COLO668 (cell line): ENCODE results near the gene PADI6.
"Not testable (repeated sequence)": the region's sequence is repeated elsewhere in the genome, so short reads cannot be mapped to it uniquely, and the experiment has no call there.

Source experiments
- DNase-seq: peaks from one replicate; lab custom pipeline; 2025; ENCODE audit not compliant: unreplicated experiment; lab: John Stamatoyannopoulos, UW

Gene PADI6

DNA sequence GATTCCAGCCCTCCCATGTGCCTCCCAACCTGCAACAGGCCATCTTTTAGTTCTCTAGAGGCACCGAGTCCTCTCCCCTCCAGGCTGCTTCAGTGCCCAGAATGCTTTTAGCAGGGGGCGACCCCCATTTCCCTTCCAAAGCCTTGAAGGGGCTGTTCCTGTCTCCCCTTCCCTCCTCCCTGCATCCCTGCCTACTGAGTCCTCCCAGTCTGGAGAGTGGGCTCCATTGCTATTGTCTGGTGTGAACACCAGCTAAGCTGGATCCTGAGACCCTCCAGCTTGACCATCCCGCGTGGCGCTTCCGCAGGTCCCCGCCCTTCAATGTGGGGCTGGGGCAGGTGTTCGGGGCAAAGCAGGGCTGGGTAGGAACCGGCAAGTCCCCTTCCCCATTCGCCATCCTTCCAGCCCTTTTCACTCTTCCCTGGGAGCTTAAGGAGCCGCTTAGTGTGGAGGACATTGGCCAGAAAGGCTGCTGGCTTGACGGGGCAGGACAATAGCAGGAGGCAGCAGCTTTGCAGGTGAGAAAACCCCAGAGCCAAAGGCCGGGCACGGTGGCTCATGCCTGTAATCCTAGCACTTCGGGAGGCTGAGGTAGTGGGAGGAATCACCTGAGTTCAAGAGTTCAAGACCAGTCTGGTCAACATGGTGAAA lies 32.2 kb downstream of the PADI6 start:
- no peak for DNase-seq

DNA sequence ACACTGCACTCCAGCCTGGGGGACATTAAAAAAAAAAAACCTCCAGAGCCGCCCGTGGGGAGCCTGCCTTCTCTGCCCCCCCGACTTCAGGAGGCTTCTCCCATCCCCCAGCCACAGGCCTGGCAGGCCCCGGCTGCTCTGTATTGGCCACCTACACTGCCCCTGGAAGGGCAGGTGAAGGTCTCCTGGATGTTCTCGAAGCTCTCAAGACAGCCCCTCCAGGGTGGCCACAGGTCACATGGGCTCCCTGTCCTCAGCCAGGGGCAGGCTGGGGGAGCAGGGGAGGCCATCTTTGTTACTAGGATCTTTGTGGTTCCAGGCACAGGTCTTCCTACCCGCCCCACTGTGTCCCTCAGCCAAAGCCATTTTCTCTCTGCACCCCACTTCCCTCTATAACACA lies 32.8 kb downstream of the PADI6 start:
- DNase-seq: no peak

DNA sequence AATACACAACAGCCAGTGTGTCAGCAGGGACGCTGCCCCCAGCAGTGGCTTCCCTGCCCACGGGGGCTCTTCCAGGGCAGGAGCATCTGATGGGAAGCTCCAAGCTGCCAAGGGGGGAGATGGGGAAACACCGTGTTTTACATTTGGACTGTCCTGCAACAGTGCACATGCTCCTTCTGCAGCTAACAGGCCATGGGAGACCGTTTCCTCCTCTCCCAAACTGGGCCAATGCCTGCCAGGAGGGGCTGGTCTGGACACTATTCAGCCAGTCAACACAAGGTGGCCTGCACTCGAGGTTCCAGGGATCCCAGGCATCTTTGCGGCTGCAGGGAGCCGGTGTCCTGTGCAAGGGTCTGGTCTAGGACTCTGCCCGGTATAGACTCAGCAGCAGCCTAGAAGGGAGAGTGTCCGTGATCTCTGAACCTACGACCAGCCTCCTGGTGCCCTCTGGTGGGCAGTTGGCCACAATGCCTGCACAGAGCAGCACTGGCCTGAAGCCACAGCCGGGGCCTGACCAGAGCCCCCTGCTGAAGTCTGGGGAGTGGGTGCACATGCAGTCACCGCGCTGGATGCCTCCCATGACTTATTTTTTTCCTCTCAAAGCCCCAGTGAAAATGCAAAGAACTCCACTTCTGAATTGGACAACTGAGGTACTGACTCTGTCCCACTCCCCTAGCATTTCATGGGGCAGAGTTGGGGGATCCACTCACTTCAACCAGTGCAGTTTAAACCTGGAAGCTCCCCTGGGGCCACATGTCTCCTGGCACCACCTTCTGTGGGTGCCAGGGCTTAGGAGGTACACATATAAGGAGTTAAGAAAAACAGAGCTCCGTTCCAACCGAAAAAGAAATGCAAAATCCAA lies 34.1 kb downstream of the PADI6 start:
- DNase-seq: peak; percentile 60

- not testable (repeated sequence) for DNase-seq
These were observed 34.9 kb downstream of the PADI6 start for GRCh38 chr1:17406760-17407475.

DNA sequence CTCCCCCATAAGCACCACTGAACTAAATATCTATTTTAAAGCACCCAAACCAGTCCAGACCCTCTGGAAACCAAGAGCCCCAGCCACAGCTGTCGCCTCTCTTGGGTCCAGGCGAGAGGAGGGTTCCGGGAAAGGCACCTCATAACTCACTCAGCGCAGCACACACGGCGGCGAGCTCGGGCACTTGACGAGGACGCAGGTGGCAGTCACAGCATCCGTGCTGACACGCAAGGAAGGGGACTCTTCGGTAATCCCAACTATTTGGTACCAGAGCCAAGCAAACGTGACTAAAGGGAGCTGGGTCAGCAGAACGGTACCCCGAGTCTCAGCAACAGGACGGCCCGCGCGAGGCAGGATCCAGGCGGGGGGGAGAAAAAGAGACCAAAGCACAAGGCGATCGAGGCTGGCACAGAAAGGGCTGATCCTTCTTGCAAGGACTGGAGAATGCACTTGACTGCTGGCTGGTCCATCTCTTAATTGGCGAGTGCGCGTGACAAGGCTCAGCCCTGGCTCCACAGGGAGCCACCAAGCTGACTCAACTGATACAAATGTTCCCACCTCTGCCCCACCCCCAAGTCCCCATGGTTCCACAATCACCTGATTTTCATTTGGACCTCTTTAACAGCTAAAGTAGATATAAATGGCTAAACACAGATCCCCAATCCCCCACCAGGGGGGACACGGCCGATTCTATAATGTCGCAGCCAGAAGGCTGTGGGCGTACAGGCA lies 36.0 kb downstream of the PADI6 start:
- not testable (repeated sequence) for DNase-seq

GRCh38 chr1:17409391-17409811 lies 37.4 kb downstream of the PADI6 start:
- no peak for DNase-seq

DNA sequence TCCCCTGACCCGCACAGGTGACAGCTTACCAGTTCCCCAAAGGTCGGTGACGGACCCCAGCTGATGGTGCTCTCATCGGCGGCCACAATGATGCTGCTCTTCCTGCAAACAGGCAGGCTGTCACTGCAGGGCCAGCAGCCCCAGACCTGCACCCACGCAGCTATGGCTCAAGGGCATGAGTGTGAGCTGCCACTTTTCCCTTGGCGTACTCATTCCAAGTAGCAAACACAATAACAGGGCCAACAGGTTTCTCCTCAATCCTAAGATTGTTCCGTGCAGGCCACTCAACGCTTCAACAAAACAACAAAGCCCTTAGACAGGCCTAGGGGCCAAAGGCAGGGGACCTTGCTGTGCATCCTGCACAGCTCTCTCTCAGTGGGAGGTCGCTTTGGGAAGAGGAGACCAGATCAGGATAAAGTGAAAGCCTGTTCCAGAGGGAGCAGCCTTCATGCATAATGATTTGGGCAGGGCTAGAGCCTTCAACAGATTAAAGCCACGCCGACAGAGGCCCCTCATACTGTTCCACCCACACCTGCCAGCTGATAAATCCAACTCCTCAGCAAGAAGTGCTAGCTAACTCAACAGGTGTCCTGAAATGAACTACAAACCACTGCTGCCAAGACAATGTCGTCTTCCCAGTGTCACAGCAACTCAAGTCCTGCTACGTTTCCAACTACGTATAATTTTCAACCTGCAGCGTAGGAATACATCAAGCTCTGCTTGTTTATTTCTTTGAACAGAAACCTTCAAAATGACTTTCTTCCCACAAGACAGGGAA lies 40.3 kb downstream of the PADI6 start:
- DNase-seq: no peak

DNA sequence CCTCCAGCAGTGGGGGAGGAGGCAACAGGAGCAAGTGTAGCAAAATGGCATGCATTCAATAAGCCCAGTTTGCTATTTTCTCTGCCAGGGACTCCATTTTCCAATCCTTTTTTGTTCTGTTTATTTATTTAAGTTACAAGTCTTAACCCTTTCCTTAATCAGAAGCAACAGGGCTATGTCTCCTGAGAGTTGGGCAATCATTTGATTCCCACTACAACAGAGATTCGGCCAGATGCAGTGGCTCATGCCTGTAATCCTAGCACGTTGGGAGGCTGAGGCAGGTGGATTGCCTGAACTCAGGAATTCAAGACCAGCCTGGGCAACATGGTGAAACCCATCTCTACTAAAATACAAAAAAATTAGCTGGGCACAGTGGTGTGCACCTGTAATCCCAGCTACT lies 42.0 kb downstream of the PADI6 start:
- no peak for DNase-seq

DNA sequence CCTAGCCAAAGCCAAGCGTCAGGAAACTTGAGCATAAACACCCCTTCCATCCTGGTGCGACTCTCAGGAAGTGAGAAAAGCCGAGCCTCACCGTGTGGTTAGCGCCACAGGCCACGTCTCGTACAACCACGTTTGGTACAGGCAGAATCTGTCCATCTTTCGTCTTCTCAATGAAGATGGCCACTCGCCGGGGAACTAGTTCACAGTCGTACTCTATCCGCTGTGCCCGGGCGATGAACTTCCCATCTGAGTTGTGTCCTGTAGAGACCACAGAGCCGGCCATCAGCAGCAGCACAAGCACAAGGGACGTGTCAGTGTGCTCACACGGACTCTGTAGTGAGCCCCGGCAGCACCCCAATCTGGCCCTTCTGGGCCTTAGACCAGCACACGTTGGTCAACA lies 44.4 kb downstream of the PADI6 start:
- no peak for DNase-seq

DNA sequence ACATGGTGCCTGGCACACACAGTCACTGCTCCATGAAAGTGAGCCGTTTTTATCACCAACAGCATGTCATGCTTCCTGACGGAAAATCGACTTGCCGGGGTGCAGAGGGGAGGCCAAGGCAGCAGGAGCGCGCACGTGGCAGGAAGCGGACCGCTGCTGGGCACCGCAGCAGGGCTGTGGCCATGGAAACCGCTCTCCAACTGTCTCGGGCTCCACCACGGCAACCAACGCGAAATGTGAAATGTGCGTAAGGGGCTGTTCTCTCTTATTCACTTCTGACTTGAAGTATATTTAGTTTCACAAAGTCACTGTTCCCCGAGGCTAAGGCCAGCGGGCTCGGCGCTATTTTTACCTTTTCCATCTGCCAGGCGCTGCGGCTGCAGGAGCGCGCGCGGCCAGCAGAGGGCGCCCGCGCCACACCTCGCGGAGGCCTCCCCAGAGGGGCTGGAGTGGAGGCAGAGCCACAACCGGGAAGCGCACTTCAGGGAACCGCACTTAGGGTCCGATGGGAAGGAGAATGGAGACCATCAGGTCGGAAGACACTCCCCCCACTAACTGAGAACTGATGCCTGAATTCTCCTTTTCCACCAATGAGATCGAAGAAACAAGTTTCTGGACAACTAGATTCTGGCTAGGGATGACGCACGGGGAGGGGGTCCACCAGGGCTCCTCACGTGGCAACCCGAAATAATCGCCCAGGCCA lies 47.8 kb downstream of the PADI6 start:
- DNase-seq: peak; percentile 56

DNA sequence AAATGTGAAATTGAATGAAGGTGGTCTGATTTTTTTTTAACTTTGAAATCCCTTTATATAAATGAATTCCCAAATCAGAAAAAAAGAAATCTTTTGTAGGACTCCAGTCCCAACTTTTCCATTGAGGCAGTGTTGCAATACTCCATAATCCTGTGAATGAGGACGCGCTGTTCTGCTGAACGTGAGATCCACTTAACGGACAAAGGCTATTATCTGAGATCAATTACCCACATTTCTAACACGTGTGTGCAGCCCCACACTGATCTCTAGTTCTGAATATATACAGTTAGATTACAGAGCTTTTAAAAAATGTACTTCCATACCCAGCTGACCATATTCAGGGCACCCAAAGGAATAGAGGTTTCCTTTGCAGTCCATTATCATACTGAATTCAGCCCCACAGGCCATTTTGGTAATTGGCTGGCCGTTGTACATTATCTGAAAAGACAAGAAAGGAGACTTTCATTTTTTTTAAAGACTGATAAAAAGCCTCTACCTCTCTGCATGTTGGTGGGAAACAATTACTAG lies 48.5 kb downstream of the PADI6 start:
- DNase-seq: no peak

DNA sequence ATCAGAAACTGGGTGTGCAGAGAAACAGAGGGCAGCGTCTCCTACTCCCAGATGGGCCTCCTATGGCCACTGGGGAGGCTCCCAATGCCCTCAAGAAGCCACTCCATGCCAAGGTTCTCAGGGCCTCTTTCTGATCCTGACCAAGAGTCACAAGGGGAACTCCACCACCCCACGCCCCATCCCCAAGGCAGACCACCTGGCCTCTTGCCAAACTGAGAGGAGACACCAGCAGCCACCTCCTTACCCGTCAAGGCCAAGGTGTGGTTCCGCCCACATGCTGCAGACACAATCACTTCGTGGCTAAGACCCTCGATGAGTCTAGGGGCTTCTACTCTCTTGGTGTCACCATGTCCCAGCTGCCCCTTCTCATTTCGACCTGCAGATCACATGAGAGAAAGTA lies 50.5 kb downstream of the PADI6 start:
- no peak for DNase-seq

- DNase-seq: no peak
These were observed 51.8 kb downstream of the PADI6 start for GRCh38 chr1:17423781-17424245.

- DNase-seq: no peak
These were observed 54.0 kb downstream of the PADI6 start for GRCh38 chr1:17425806-17426600.

GRCh38 chr1:17427696-17428660 lies 56.0 kb downstream of the PADI6 start:
- no peak for DNase-seq

- no peak for DNase-seq
These were observed 57.2 kb downstream of the PADI6 start for GRCh38 chr1:17429183-17429582.

DNA sequence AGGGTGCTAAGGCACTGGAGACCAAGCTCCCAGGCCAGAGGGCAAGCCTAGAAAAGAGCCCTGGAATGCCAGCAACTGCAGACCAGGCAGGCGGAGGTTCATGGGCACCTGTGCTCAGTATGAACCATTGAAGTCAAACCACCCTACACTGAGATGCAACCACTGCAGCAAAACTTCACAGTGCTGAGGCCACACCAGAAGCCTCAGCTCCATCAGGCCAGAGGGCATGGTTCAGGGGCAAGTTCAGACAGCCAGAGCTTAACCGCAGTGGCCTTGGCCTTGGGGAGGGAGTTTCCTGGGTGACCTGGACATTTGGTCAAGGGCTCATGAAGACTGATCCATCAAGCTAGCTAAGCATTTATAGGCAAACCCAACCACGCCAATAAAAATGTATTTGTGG lies 60.4 kb downstream of the PADI6 start:
- no peak for DNase-seq
